ENCODE results near the gene HADHA. TPM values are rescaled to one million over a fixed set of nuclear protein-coding genes. Genes with fewer than 3 reads are reported as not detected.
A peak's percentile ranks its signal among the peaks of the same experiment; 100 is the strongest.

The HADHA gene
- total RNA-seq, 5 donors from 2014 or later (not counting 1 experiment from before 2014, with no cell fraction given) = 76.1 to 95.8 (median 91.9) TPM

DNA sequence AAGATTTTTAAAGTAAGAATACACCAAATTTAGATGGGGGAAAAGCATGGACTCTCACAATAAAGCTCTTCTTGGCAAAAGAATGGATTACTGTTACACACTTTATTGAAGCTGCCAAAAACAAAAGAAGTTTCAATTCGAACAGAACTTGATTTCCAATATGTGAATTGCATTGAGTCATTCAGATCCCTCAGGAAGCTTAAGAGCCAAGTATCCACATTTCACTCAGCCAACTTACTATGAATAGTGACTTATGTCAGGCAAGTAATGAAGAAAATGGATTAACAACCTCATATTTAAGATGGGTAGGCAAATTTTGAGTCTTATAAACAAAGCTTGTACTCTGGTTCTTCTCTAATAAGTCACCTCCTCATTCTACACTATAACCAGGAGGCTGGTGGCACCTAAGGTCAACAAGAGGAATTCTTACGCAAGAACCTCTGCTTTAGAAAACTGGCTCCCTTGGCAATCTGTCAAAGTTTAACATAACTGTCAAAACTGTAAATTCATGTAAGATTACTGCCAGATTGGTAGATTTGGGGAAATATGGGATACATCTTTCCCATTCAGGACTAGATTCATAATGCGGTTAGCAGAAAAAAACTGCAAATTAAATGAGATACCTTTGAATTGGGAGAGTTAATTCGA lies 6.0 kb downstream of the HADHA start:
- H3K36me3 Mint-ChIP-seq = peaks cover 31% of the 10 kb centered on the region
- no peaks in the 10 kb centered on the region for H3K27me3 Mint-ChIP-seq

DNA sequence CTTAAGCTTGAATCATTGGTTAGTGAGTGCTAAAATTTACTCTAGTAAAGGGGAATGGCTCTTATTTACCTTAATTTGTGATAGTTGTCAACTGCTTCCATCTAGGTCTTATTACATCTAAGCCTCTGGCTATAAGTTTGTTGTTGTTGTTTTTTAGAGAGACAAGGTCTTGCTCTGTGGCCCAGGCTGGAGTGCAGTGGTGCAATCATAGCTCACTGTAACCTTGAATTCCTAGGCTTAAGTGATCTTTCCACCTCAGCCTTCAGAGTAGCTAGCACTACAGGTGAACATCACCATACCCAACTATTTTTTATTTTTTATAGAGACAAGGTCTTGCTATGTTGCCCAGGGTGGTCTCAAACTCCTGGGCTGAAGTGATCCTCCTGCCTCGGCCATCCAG lies 6.6 kb downstream of the HADHA start:
- no peaks in the 10 kb centered on the region for H3K27me3 ChIP-seq (replicated peaks in 1 of 2; ENCODE audit: control insufficient read depth in 2 of 2, extremely low read depth in 1 of 2, insufficient read depth in 2 of 2, low read length in 1 of 2)
- no CpG with 5 or more reads among the region's 1 CpG for WGBS (ENCODE audit: insufficient coverage)
- no peaks in the 10 kb centered on the region for H3K27me3 Mint-ChIP-seq
- peaks cover 36% of the 10 kb centered on the region for H3K36me3 Mint-ChIP-seq
- peaks cover 2 to 8% of the 10 kb centered on the region in 2 experiments for H3K4me1 ChIP-seq (ENCODE audit: control insufficient read depth in 1 of 2, extremely low read depth in 1 of 2, insufficient read depth in 2 of 2, low read length in 2 of 2)
- H3K9me3 Mint-ChIP-seq = no peaks in the 10 kb centered on the region
- H3K36me3 ChIP-seq (ENCODE audit: control insufficient read depth in 2 of 2, extremely low read depth in 1 of 2, insufficient read depth in 1 of 2, low read length in 1 of 2) = peaks cover 3 to 38% of the 10 kb centered on the region in 2 donors
- peaks cover 33 to 40% (median 35%) of the 10 kb centered on the region in 3 donors for H3K4me1 Mint-ChIP-seq
- no peak overlapping the region for H3K4me3 Mint-ChIP-seq
- ATAC-seq (replicated peaks in 1 of 4) (no peak), DNase-seq (no peak)
- POLR2A ChIA-PET = no interaction called here
- H3K4me3 ChIP-seq (ENCODE audit: control insufficient read depth in 1 of 2, extremely low read depth in 1 of 2, low read length in 1 of 2) = no peak overlapping the region
- H3K27ac ChIP-seq (ENCODE audit: low read length) = no peak overlapping the region
- H3K9me3 ChIP-seq = no peaks in the 10 kb centered on the region
- CTCF ChIA-PET = no interaction called here
- H3K27ac Mint-ChIP-seq = no peak overlapping the region

More for the DNA sequence above, 6.0 kb downstream of the HADHA start:
- Histone ChIP-seq H3K4me1 (ENCODE audit: control insufficient read depth in 1 of 2, extremely low read depth in 1 of 2, insufficient read depth in 2 of 2, low read length in 2 of 2) (peaks cover 5 to 11% of the 10 kb centered on the region in 2 experiments), H3K9me3 (no peaks in the 10 kb centered on the region), H3K27ac (ENCODE audit: low read length) (no peak overlapping the region), H3K36me3 (ENCODE audit: control insufficient read depth in 2 of 2, extremely low read depth in 1 of 2, insufficient read depth in 1 of 2, low read length in 1 of 2) (peaks cover 0 to 32% of the 10 kb centered on the region in 2 donors), H3K27me3 (replicated peaks in 1 of 2; ENCODE audit: control insufficient read depth in 2 of 2, extremely low read depth in 1 of 2, insufficient read depth in 2 of 2, low read length in 1 of 2) (no peaks in the 10 kb centered on the region), H3K4me3 (ENCODE audit: control insufficient read depth in 1 of 2, extremely low read depth in 1 of 2, low read length in 1 of 2) (no peak overlapping the region)
- DNase-seq (no peak), ATAC-seq (replicated peaks in 1 of 4) (no peak)
- H3K4me1 Mint-ChIP-seq = peaks cover 39 to 46% (median 41%) of the 10 kb centered on the region in 3 donors
- POLR2A ChIA-PET = no interaction called here
- CTCF ChIA-PET = no interaction called here
- no peak overlapping the region for H3K27ac Mint-ChIP-seq
- WGBS (ENCODE audit: insufficient coverage) = no CpG with 5 or more reads among the region's 4 CpGs
- no peak overlapping the region for H3K4me3 Mint-ChIP-seq
- H3K9me3 Mint-ChIP-seq = no peaks in the 10 kb centered on the region

DNA sequence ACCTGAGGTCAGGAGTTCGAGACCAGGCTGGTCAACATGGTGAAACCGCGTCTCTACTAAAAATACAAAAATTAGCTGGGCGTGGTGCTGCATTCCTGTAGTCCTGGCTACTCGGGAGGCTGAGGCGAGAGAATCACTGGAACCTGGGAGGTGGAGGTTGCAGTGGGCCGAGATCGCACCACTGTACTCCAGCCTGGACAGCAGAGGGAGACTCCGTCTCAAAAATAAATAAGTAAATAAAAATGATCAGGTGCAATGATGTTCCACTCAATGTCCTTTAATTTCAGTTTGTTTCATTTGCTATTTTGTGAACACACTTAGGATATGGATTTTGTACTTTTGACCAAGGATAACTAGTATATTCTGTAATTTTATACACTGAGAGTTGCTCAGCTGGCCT lies 9.3 kb downstream of the HADHA start:
- peaks cover 45% of the 10 kb centered on the region for H3K36me3 Mint-ChIP-seq
- WGBS (ENCODE audit: insufficient coverage) = 100% methylated on average over 5 of the region's 9 CpGs
- Histone ChIP-seq H3K4me1 (ENCODE audit: control insufficient read depth in 1 of 2, extremely low read depth in 1 of 2, insufficient read depth in 2 of 2, low read length in 2 of 2) (no peaks in the 10 kb centered on the region), H3K36me3 (ENCODE audit: control insufficient read depth in 2 of 2, extremely low read depth in 1 of 2, insufficient read depth in 1 of 2, low read length in 1 of 2) (peaks cover 8 to 65% of the 10 kb centered on the region in 2 donors), H3K9me3 (no peaks in the 10 kb centered on the region), H3K27me3 (replicated peaks in 1 of 2; ENCODE audit: control insufficient read depth in 2 of 2, extremely low read depth in 1 of 2, insufficient read depth in 2 of 2, low read length in 1 of 2) (no peaks in the 10 kb centered on the region), H3K27ac (ENCODE audit: low read length) (no peak overlapping the region), H3K4me3 (ENCODE audit: control insufficient read depth in 1 of 2, extremely low read depth in 1 of 2, low read length in 1 of 2) (no peak overlapping the region)
- H3K9me3 Mint-ChIP-seq = no peaks in the 10 kb centered on the region
- ChIA-PET POLR2A (interaction anchor here in 1 of 2 donors (0.6 to 0.7 kb wide), 2 partner anchors 28 to 63 kb away, joined by 5 to 8 read pairs; no protein-coding TSS in a partner anchor), CTCF (interaction anchor here (0.5 to 1.0 kb wide), 7 partner anchors 8 to 95 kb away, joined by 3 to 7 read pairs (median 4); no protein-coding TSS in a partner anchor)
- ATAC-seq (replicated peaks in 1 of 4) (no peak), DNase-seq (peak in 2 of 35 experiments; percentile 3 to 22)
- H3K27ac Mint-ChIP-seq = no peak overlapping the region
- H3K4me3 Mint-ChIP-seq = no peak overlapping the region
- H3K4me1 Mint-ChIP-seq = peaks cover 10 to 19% (median 11%) of the 10 kb centered on the region in 3 donors
- no peaks in the 10 kb centered on the region for H3K27me3 Mint-ChIP-seq

DNA sequence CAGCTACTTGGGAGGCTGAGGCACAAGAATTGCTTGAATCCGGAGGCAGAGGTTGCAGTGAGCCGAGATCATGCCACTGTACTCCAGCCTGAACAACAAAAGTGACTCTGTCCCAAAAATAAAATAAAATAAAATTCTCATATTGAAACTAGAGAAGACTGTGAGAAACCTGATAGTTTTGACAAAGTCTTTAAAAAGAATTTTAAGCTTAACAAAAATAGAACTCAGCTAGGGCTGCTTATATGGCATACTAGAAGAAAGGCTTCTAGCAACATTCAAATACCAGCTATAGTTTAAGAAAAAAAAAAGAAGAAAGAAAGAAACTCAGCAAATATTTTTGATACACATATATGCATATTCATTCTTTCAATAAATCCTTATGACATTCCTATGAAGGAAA lies 13.6 kb downstream of the HADHA start:
- Histone ChIP-seq H3K36me3 (ENCODE audit: control insufficient read depth in 2 of 2, extremely low read depth in 1 of 2, insufficient read depth in 1 of 2, low read length in 1 of 2) (peaks cover 15 to 81% of the 10 kb centered on the region in 2 donors), H3K4me3 (ENCODE audit: control insufficient read depth in 1 of 2, extremely low read depth in 1 of 2, low read length in 1 of 2) (no peak overlapping the region), H3K27me3 (replicated peaks in 1 of 2; ENCODE audit: control insufficient read depth in 2 of 2, extremely low read depth in 1 of 2, insufficient read depth in 2 of 2, low read length in 1 of 2) (no peaks in the 10 kb centered on the region), H3K27ac (ENCODE audit: low read length) (no peak overlapping the region), H3K4me1 (ENCODE audit: control insufficient read depth in 1 of 2, extremely low read depth in 1 of 2, insufficient read depth in 2 of 2, low read length in 2 of 2) (no peaks in the 10 kb centered on the region), H3K9me3 (no peaks in the 10 kb centered on the region)
- ChIA-PET CTCF (interaction anchor here in 1 of 2 donors (0.6 kb wide), 1 partner anchor 9 kb away, joined by 3 read pairs; no protein-coding TSS in a partner anchor), POLR2A (no interaction called here)
- no CpG with 5 or more reads among the region's 2 CpGs for WGBS (ENCODE audit: insufficient coverage)
- DNase-seq (no peak), ATAC-seq (replicated peaks in 1 of 4) (no peak)
- Mint-ChIP-seq H3K4me1 (no peaks in the 10 kb centered on the region), H3K27ac (no peak overlapping the region), H3K9me3 (peaks cover 0 to 3% (median 0%) of the 10 kb centered on the region in 3 donors), H3K4me3 (no peak overlapping the region), H3K27me3 (no peaks in the 10 kb centered on the region), H3K36me3 (peaks cover 65% of the 10 kb centered on the region)

DNA sequence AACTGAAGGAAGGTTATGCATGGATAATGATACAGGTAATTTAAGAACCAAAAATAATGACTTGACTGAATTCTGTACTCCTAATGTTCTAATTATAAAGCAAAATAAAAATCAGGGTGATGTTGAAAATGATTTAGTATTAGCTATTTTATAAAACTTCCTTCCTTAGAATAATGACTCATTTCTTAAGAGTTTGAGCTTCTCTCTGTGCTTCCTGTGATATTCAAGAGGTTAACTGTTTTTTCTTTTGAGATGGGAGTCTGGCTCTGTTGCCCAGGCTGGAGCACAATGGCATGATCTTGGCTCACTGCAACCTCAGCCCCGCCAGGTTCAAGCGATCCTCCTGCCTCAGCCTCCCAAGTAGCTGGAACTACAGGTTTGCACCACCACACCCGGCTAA lies 14.8 kb downstream of the HADHA start:
- no peaks in the 10 kb centered on the region for H3K4me1 Mint-ChIP-seq
- POLR2A ChIA-PET = no interaction called here
- H3K9me3 ChIP-seq = no peaks in the 10 kb centered on the region
- no peaks in the 10 kb centered on the region for H3K27me3 ChIP-seq (replicated peaks in 1 of 2; ENCODE audit: control insufficient read depth in 2 of 2, extremely low read depth in 1 of 2, insufficient read depth in 2 of 2, low read length in 1 of 2)
- H3K36me3 ChIP-seq (ENCODE audit: control insufficient read depth in 2 of 2, extremely low read depth in 1 of 2, insufficient read depth in 1 of 2, low read length in 1 of 2) = peaks cover 15 to 72% of the 10 kb centered on the region in 2 donors
- peaks cover 0 to 3% (median 0%) of the 10 kb centered on the region in 3 donors for H3K9me3 Mint-ChIP-seq
- 100% methylated on average over 3 of the region's 3 CpGs for WGBS (ENCODE audit: insufficient coverage)
- CTCF ChIA-PET = interaction anchor here (0.5 kb wide), 2 partner anchors 11 to 52 kb away, joined by 5 to 6 read pairs; no protein-coding TSS in a partner anchor
- no peak overlapping the region for H3K27ac ChIP-seq (ENCODE audit: low read length)
- no peak overlapping the region for H3K4me3 Mint-ChIP-seq
- no peaks in the 10 kb centered on the region for H3K4me1 ChIP-seq (ENCODE audit: control insufficient read depth in 1 of 2, extremely low read depth in 1 of 2, insufficient read depth in 2 of 2, low read length in 2 of 2)
- no peak overlapping the region for H3K27ac Mint-ChIP-seq
- no peaks in the 10 kb centered on the region for H3K27me3 Mint-ChIP-seq
- no peak overlapping the region for H3K4me3 ChIP-seq (ENCODE audit: control insufficient read depth in 1 of 2, extremely low read depth in 1 of 2, low read length in 1 of 2)
- DNase-seq = no peak
- no peak for ATAC-seq (replicated peaks in 1 of 4)
- peaks cover 68% of the 10 kb centered on the region for H3K36me3 Mint-ChIP-seq

DNA sequence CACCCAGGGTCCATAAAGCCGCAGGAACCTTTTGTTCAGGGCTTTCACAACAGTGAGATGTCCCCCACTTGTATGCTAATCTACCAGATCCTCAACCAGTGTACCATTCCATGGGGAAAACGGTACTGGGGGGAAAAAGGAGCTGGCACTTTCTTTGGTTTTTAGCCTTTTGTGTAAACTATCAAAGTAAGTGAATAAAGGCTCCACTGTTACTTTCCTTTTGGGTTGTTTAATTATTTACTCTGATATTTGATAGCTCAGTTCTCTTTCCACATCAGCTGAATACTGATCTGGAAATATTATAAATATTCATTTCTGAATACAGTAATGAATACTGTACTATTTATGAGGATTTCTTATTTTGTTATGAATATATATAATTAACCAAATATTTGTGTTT lies 20.3 kb downstream of the HADHA start:
- DNase-seq (no peak), ATAC-seq (replicated peaks in 1 of 4) (no peak)
- Mint-ChIP-seq H3K4me1 (no peaks in the 10 kb centered on the region), H3K4me3 (no peak overlapping the region), H3K27ac (no peak overlapping the region), H3K27me3 (no peaks in the 10 kb centered on the region), H3K9me3 (peaks cover 0 to 3% (median 0%) of the 10 kb centered on the region in 3 donors), H3K36me3 (peaks cover 56% of the 10 kb centered on the region)
- no peaks in the 10 kb centered on the region for H3K9me3 ChIP-seq
- no CpG with 5 or more reads among the region's 2 CpGs for WGBS (ENCODE audit: insufficient coverage)
- H3K27ac ChIP-seq (ENCODE audit: low read length) = no peak overlapping the region
- peaks cover 5 to 36% of the 10 kb centered on the region in 2 donors for H3K36me3 ChIP-seq (ENCODE audit: control insufficient read depth in 2 of 2, extremely low read depth in 1 of 2, insufficient read depth in 1 of 2, low read length in 1 of 2)
- no peaks in the 10 kb centered on the region for H3K27me3 ChIP-seq (replicated peaks in 1 of 2; ENCODE audit: control insufficient read depth in 2 of 2, extremely low read depth in 1 of 2, insufficient read depth in 2 of 2, low read length in 1 of 2)
- ChIA-PET CTCF (no interaction called here), POLR2A (no interaction called here)
- no peak overlapping the region for H3K4me3 ChIP-seq (ENCODE audit: control insufficient read depth in 1 of 2, extremely low read depth in 1 of 2, low read length in 1 of 2)
- no peaks in the 10 kb centered on the region for H3K4me1 ChIP-seq (ENCODE audit: control insufficient read depth in 1 of 2, extremely low read depth in 1 of 2, insufficient read depth in 2 of 2, low read length in 2 of 2)

Measured in T-cell (primary cell).